Spleen (tissue), 11 donors: ENCODE results near the gene HS3ST3B1. TPM values are rescaled to one million over a fixed set of nuclear protein-coding genes. Genes with fewer than 3 reads are reported as not detected.

Experiments
- DNase-seq: peaks from one replicate; pipeline ENCODE4 v3.0.0-alpha.2; 2020
- H3K27ac ChIP-seq, 8 donors: fragments of 200-600 bp; sonication (generic) in 7 of 8; 1 replicate in 4 of 8; 2 replicates in 4 of 8; pipeline versions ENCODE4 v1.5.0 to v1.8.0; 2016 to 2021; ENCODE audit warnings: inconsistent platforms in 4 of 8, mild to moderate bottlenecking in 4 of 8, moderate library complexity in 1 of 8
- H3K27me3 ChIP-seq, 7 donors: fragments of 200-600 bp; sonication (generic) in 6 of 7; replicated peaks in 1 of 7; 1 replicate in 4 of 7; 2 replicates in 3 of 7; pipeline versions ENCODE4 v1.5.0 to v1.8.0; 2016 to 2021; ENCODE audit warnings: inconsistent platforms in 3 of 7, mild to moderate bottlenecking in 1 of 7
- H3K36me3 ChIP-seq, 6 donors: fragments of 200-600 bp; sonication (generic) in 5 of 6; 1 replicate in 4 of 6; 2 replicates in 2 of 6; pipeline versions ENCODE4 v1.5.0 to v1.8.0; 2016 to 2021; ENCODE audit warnings: inconsistent platforms in 2 of 6
- H3K4me1 ChIP-seq, 6 donors: fragments of 200-600 bp; sonication (generic) in 5 of 6; 1 replicate in 3 of 6; 2 replicates in 3 of 6; pipeline versions ENCODE4 v1.5.0 to v1.8.0; 2016 to 2021; ENCODE audit warnings: inconsistent platforms in 3 of 6
- H3K4me3 ChIP-seq, 8 donors: fragments of 200-600 bp; sonication (generic) in 7 of 8; 1 replicate in 4 of 8; 2 replicates in 4 of 8; pipeline versions ENCODE4 v1.5.0 to v1.8.0; 2016 to 2021; ENCODE audit warnings: inconsistent platforms in 4 of 8, mild to moderate bottlenecking in 4 of 8, moderate library complexity in 2 of 8
- H3K9me3 ChIP-seq, 8 donors: fragments of 200-600 bp; sonication (generic) in 7 of 8; 1 replicate in 4 of 8; 2 replicates in 4 of 8; pipeline versions ENCODE4 v1.5.0 to v1.8.0; 2016 to 2021; ENCODE audit warnings: inconsistent platforms in 4 of 8
- CTCF ChIP-seq, 11 experiments: fragments of 200-600 bp in 7 of 11; fragments of 450-650 bp in 4 of 11; sonication (generic) in 4 of 11; IDR thresholded peaks in 8 of 11; conservative IDR thresholded peaks in 3 of 11; 1 replicate in 7 of 11; 2 replicates in 4 of 11; pipeline versions ENCODE4 v1.4.0 to v1.8.0; 2016 to 2021; ENCODE audit warnings: antibody characterized with exemption in 11 of 11, inconsistent platforms in 4 of 11, mild to moderate bottlenecking in 1 of 11
- POLR2A ChIP-seq, 3 donors: fragments of 450-650 bp; IDR thresholded peaks; one replicate each; pipeline ENCODE4 v1.5.1; 2017; ENCODE audit warnings: antibody characterized with exemption in 3 of 3, mild to moderate bottlenecking in 1 of 3
- POLR2AphosphoS5 ChIP-seq, 3 donors: sonication (generic); formaldehyde crosslinking; IDR thresholded peaks; one replicate each; pipeline ENCODE4 v1.5.1; 2017; ENCODE audit warnings: antibody characterized with exemption in 3 of 3
- WGBS, 5 donors: extraction: QIAGEN DNeasy Blood & Tissue Kit in 3 of 5; methylation state at CpG; one replicate each; pipeline versions ENCODE4 v1.1.5 to v1.1.7; 2013 to 2018; 5-methylcytosine and 5-hydroxymethylcytosine counted together
- intact Hi-C: fragments of 100-400 bp; cut with DNase I; formaldehyde crosslinking; loops from one replicate; pipeline ENCODE4 v1.15.0; 2023; ENCODE audit warnings: low total_unique reads
- polyA plus RNA-seq, 3 donors: library from polyadenylated mRNA; stranded (reverse); fragments of 200-250 nt; gene quantifications; one replicate each; pipeline ENCODE4 v1.2.1, GENCODE V29; 2013
- total RNA-seq, 7 donors: library from RNA; depleted of rRNA in 3 of 7; stranded (reverse); fragments of >200 nt in 3 of 7; fragmentation: NEBNext Ultra II Directional in 4 of 7; extraction: Animal tissue kit (Norgen Biotek cat#: 25700) in 4 of 7; gene quantifications; one replicate each; pipeline versions ENCODE4 v1.1.0 to v1.2.1, GENCODE V29; 2016 to 2021
- donor health status: healthy with polysubstance abuse.
- donor health status: DM: no; HTN: no; CAD: no; lungs with moderate emphysema.
- donor health status: DM: no; HTN: no; CAD: no.
- donor health status: Bipolar disorder and iron deficiency.
- donor health status: healthy.
- donor health status: DM: no; HTN: no; CAD: no.
- donor health status: DM: yes; HTN: yes; CAD: no.

Gene HS3ST3B1
- total and polyA plus RNA-seq, 10 donors: 1.3 to 17.9 (median 11.4) TPM

DNA sequence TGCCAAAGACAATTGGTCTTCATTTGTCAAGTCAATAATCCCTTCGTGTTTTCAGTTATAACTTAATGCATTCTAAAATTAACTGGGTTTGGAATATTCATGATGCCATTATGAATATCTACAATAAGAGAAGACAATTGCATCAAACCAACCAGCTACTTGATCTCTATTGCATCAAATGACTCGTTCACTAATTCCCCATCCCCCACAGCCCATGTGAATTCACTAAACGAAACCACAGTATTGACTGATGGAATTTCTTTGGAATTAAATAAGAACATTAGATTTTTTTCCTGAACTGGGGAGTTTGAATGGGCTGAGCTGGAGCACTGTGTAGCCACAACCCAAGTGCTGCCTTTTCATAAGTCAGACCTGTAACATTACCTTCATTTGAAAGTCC, 65.3 kb downstream of the HS3ST3B1 start:
- Histone ChIP-seq H3K4me3 (no peak overlapping the region), H3K36me3 (no peaks in the 10 kb centered on the region), H3K4me1 (peaks cover 0 to 1% (median 0%) of the 10 kb centered on the region in 6 donors), H3K27me3 (no peaks in the 10 kb centered on the region), H3K9me3 (no peaks in the 10 kb centered on the region), H3K27ac (no peak overlapping the region)
- WGBS, 5 donors: 58 to 81% (median 72%) methylated on average over 3 of the region's 3 CpGs
- no peak for DNase-seq
- TF ChIP-seq POLR2AphosphoS5 (IDR thresholded peaks at IDR 0.05) (no peak), CTCF (IDR thresholded peaks at IDR 0.05 in 8 of 11, conservative IDR thresholded peaks at IDR 0.05 in 3 of 11) (no peak), POLR2A (IDR thresholded peaks at IDR 0.05) (no peak)
- intact Hi-C loops: no loop called here

DNA sequence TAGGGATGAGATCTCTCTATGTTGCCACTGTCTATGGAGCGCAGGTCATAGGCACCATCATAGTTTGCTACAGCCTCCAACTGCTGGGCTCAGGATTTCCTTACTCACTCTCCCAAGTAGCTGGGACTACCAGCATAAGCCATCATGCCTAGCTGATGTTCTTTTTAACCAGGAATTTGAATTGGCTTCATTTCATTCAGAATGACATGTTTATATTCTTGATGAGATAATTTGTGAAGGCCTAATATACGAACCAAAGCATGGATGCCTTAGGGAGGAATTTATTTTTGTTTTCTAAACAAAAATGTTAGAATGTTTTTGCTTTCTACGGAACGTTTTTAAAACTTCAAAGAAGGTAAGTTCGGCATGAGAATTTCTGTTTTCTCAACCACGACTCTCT, 71.6 kb downstream of the HS3ST3B1 start:
- Histone ChIP-seq H3K36me3 (no peaks in the 10 kb centered on the region), H3K27ac (no peak overlapping the region), H3K9me3 (no peaks in the 10 kb centered on the region), H3K4me3 (no peak overlapping the region), H3K27me3 (no peaks in the 10 kb centered on the region), H3K4me1 (peaks cover 0 to 4% (median 0%) of the 10 kb centered on the region in 6 donors)
- TF ChIP-seq POLR2AphosphoS5 (IDR thresholded peaks at IDR 0.05): no peak
- no peak for TF ChIP-seq CTCF (IDR thresholded peaks at IDR 0.05 in 8 of 11, conservative IDR thresholded peaks at IDR 0.05 in 3 of 11)
- TF ChIP-seq POLR2A (IDR thresholded peaks at IDR 0.05): no peak
- no peak for DNase-seq
- intact Hi-C loops: no loop called here
- 82 to 90% (median 86%) methylated on average over 6 of the region's 6 CpGs for WGBS, 5 donors

GRCh38 chr17:14372905-14373613, 72.2 kb downstream of the HS3ST3B1 start:
- intact Hi-C loops: no loop called here

More at GRCh38 chr17:14372905-14373613, 72.2 kb downstream of the HS3ST3B1 start:
- H3K27ac ChIP-seq: no peak overlapping the region
- H3K36me3 ChIP-seq: no peaks in the 10 kb centered on the region
- TF ChIP-seq CTCF (IDR thresholded peaks at IDR 0.05 in 8 of 11, conservative IDR thresholded peaks at IDR 0.05 in 3 of 11) (no peak), POLR2AphosphoS5 (IDR thresholded peaks at IDR 0.05) (no peak), POLR2A (IDR thresholded peaks at IDR 0.05) (no peak)
- WGBS, 5 donors: 61 to 83% (median 71%) methylated on average over 10 of the region's 10 CpGs
- DNase-seq: no peak
- no peak overlapping the region for H3K4me3 ChIP-seq
- H3K27me3 ChIP-seq: no peaks in the 10 kb centered on the region
- no peaks in the 10 kb centered on the region for H3K9me3 ChIP-seq
- H3K4me1 ChIP-seq: peaks cover 0 to 4% (median 0%) of the 10 kb centered on the region in 6 donors
